HG03521 (cell line): ENCODE data around the gene PRR27.
"Not testable (repeated sequence)": the region's sequence is repeated elsewhere in the genome, so short reads cannot be mapped to it uniquely, and the experiment has no call there.

Experiments
- ATAC-seq: cut with Tn5 transposase; IDR thresholded peaks from one replicate; pipeline ENCODE4 v1.9.1; 2021; ENCODE audit warnings: mild to moderate bottlenecking, moderate library complexity; ENCODE audit not compliant: unreplicated experiment

Gene PRR27

DNA sequence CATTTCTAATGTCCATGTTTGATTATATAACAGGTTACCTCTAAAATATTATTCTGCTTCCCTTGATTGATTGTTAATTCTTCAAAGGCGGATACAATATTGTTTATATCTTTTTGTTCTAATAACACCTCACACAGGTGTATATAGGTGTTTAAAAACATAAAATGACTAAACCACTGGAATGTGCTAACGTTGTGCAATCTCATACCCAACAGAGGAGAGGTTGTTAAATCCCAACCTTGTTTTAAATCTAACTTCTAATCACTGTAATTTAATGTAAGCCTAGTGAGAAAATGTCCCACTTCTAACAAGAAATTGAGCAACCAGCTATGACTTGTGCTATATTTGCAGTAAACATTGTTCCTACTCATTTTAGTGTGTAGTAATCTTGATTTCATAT is 42.8 kb downstream of the PRR27 start:
- ATAC-seq: no peak

DNA sequence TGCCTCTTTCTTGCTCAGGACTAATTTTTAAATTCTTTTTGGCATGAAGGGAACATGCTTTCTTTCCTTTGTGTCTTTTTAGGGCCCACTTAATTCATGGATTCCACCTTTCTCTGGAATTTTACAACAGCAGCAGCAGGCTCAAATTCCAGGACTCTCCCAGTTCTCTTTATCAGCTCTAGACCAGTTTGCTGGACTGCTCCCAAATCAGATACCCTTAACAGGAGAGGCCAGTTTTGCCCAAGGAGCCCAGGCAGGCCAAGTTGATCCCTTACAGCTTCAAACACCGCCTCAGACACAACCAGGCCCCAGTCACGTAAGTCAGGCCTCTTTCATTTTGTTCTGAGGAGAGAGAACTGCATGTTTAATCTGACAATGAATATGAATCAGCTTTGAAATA is 43.8 kb downstream of the PRR27 start:
- ATAC-seq: no peak

DNA sequence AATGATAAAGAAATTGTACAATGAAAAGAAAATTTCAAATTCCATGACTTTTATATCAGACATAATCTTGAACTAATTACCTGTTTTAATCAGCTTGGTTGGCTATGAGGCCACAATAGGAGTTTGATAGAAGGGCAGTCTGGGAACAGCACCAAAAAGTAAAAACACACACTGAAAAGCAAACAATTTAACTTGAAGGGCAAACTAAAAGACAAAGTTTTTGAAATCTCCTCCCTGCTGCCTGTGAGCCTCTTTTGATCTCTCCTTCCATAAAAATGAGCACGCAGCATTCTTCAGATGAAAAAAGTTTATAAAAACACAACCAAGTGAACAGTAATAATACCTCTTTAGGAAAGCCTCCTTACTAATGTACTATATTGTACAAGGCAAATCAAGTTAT is 49.6 kb downstream of the PRR27 start:
- ATAC-seq: no peak

DNA sequence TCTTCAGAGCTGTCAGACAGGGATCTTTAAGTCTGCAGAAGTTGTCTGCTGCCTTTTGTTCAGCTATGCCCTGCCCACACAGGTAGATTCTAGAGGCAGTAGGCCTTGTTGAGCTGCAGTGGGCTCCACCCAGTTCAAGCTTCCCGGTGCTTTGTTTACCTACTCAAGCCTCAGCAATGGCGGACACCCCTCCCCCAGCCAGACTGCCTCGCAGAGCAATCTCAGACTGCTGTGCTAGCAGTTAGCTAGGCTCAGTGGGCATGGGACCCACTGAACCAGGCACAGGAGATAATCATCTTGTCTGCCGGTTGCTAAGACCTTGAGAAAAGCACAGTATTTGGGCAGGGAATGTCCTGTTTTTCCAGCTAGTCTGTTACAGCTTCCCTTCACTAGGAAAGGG is 58.7 kb downstream of the PRR27 start:
- not testable (repeated sequence) for ATAC-seq
